Choroid plexus epithelial cell (primary cell): ENCODE results near the gene CASZ1.

Experiments
- DNase-seq: peaks from one replicate; pipeline ENCODE4 v3.0.0-alpha.2; 2010; ENCODE audit warnings: low read depth
- H3K4me3 ChIP-seq: 2 replicates; pipeline ENCODE4 v1.5.1; 2011; ENCODE audit warnings: low read depth, mild to moderate bottlenecking, control low read depth, low read length, moderate library complexity
- TF ChIP-seq, protein P1 (sequence below): conservative IDR thresholded peaks from 2 replicates; pipeline ENCODE4 v1.5.1; 2011; ENCODE audit warnings: low read depth, mild to moderate bottlenecking, control low read depth, inconsistent platforms, low read length, moderate library complexity

Gene CASZ1

DNA sequence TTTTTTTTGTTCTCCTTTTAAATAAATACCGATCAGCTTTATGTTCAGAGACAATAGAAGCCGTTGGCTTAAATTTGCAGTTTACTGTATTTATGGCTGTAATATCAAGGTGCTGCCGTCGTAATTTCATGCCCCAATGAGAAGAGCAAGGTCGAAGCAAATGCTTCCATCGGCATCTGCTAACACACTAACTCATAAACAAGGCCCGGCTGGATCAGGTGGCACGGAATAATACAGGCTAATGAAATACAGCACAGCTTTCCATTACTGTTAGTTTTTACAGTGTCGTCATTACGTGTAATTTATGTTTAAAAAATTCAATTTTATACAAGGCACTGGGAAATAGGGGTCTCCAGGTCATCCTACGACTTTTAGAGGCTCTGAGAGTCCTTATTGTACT lies 202.7 kb downstream of the CASZ1 start:
- H3K4me3 ChIP-seq, result no peak overlapping the region
- TF ChIP-seq, protein P1, sequence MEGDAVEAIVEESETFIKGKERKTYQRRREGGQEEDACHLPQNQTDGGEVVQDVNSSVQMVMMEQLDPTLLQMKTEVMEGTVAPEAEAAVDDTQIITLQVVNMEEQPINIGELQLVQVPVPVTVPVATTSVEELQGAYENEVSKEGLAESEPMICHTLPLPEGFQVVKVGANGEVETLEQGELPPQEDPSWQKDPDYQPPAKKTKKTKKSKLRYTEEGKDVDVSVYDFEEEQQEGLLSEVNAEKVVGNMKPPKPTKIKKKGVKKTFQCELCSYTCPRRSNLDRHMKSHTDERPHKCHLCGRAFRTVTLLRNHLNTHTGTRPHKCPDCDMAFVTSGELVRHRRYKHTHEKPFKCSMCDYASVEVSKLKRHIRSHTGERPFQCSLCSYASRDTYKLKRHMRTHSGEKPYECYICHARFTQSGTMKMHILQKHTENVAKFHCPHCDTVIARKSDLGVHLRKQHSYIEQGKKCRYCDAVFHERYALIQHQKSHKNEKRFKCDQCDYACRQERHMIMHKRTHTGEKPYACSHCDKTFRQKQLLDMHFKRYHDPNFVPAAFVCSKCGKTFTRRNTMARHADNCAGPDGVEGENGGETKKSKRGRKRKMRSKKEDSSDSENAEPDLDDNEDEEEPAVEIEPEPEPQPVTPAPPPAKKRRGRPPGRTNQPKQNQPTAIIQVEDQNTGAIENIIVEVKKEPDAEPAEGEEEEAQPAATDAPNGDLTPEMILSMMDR, result no peak
- DNase-seq, result no peak

DNA sequence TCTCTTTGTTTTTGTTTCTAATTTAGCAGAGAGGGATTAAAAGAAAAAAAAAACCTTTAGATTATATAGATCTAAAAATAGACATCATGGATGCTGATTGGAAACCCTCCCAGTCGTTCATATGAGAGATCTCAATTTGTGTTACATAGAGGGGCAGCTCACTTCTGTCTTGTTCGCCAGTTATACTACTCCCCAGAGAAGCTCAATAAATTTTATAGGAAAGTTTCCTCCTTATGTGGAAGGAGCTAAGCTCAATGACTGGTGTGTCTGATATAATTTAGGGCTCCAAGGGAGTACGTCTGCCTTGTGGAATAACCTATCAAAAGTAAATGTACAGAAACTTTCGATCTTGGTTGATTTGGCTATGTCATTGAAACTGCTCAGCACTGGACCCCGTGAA lies 204.1 kb downstream of the CASZ1 start:
- no peak overlapping the region for H3K4me3 ChIP-seq
- TF ChIP-seq, protein P1, result no peak
- DNase-seq, result no peak

DNA sequence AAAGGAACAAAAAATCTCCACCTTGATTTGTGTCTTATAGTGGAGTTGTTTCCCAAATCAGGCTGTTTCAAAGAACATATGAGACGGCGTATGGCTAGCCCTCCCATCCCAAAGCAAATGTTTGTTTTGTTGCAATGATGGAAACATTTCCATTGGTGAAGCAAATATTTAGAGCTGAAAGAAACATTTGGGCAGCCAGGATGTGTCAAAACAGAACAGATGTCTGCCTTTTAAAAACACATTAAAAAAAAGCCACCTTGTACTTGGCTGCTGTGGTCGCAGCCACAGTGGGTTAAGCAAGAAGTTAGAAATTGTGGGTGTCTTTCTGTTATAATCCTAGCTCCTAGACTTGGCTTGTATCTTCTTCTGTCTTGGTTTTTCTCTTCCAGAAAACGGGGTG lies 205.4 kb downstream of the CASZ1 start:
- TF ChIP-seq, protein P1, result no peak
- no peak for DNase-seq
- H3K4me3 ChIP-seq, result no peak overlapping the region

DNA sequence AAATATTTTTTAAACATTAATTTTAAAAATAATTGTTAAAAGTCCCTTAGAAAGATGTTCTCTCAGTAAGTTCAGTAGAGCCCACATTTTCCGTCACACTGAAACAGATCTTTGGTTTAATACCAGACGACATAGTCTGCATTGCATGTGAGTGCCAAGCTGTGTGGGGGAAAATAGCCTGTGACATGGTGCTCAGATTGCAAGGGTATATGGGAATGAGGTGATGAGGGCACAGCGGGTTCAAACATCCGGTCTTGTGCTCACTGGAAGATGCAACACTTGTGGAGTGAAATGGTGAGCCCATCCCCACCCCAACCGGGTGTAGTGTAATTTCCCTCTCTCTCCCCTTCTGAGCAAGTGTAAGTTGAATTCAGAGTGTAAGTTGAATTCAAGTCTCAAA lies 207.4 kb downstream of the CASZ1 start:
- no peak for DNase-seq
- TF ChIP-seq, protein P1, result no peak
- no peak overlapping the region for H3K4me3 ChIP-seq

DNA sequence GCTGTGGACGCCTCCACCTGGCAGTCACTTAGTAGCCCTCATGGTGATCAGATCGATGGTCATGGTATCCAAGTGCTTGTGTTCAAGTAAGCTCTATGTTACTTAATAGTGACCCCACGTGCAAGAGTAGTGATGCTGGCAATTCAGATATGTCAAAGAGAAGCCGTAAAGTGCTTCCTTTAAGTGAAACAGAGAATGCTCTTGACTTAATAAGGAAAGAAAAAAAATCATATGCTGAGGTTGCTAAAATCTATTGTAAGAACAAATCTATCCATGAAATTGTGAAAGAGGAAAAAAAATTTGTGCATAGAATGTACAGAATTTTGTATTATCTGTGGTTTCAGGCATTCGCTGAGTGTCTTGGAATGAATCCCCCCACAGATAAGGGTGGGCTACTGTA lies 207.8 kb downstream of the CASZ1 start:
- no peak overlapping the region for H3K4me3 ChIP-seq
- TF ChIP-seq, protein P1, result no peak
- DNase-seq, result no peak
